Esophagus mucosa (tissue), 1 donor: ENCODE data around the gene TAF1A. TPM values are rescaled to one million over a fixed set of nuclear protein-coding genes. Genes with fewer than 3 reads are reported as not detected.
A peak's percentile ranks its signal among the peaks of the same experiment; 100 is the strongest.

ENCODE experiments used
- ATAC-seq: fragments of 200-7000 bp; cut with Tn5 transposase; one replicate; pipeline ENCODE4 v1.9.1; 2020
- total RNA-seq: library from RNA; stranded (reverse); gene quantifications from one replicate; pipeline ENCODE4 v1.2.4, GENCODE V29; 2023
- donor health status: DM: yes; HTN: yes; CAD: no.

Gene TAF1A
- total RNA-seq, 1 donor from 2014 or later, result 4.8 TPM

DNA sequence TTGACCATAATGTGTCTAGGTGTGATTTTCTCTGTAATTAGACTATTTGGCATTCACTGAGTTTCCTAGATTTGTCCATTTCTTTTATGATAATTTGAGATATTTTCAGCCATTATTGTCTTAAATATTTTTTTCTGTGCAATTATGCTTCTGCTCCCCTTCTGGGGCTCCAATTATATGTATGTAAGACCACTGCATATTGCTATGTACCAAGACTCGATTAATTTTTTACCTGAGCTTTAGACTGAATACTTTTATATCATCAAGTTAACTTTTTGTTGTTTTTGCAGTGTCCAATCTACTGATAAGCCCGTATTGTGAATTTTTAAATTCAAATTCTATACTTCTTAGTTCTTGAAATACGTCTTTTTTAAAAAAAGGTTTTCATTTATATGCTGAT lies 5.1 kb upstream of the TAF1A start:
- no peak for ATAC-seq

DNA sequence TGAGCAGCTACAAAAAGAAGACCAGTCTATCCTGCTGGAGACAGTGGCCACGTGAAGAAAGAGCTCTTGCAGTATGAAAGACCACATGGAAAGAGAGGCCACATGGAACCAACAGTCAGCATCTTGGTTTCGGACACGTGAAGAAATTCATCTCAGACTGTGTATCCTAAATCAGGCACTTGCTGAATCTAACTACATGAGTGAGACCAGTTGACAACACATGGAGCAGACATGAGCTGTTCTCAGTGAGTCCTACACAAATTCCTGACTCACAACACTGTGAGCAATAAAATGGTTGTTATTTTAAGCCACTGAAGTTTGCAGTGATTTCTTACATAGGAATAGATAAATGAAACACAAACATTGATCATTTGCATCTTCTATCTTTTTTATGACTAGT lies 2.4 kb upstream of the TAF1A start:
- ATAC-seq, result no peak

DNA sequence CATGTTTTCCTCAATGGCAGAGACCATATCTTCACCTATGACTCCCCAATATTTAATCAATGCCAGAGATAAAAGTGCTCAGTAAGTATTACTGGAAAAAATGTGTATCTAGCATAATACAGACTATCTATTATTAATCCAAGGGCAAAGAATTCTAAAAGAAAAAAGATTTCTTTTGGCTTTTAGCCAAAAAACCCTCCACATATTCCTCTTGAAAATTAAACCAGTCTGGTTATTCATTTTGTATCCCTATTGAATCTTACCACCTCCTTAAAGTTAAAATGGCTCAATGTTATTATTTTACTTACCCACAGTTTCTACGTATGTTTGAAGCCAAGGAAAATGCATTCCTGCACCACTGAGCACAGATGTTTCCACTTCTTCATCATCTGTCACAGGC lies 1.6 kb downstream of the TAF1A start:
- ATAC-seq, result no peak

DNA sequence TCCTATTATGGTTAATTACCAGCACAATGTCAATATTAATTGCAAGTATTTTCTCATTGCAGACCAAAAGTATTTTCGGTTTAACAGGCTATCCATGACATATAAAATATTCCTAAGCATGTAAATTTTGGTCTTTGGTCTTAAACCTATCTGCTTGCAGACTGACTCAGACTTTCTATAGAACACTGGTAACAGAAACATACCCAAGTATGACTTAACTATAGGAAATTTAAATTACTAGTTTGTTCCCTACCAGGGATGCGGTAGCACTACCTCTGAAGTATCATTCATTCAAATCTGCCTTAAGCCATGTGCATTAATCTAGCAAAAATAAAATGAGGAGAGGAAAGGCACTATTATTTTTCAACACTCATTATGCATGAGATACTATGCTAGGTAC lies 2.9 kb downstream of the TAF1A start:
- no peak for ATAC-seq

DNA sequence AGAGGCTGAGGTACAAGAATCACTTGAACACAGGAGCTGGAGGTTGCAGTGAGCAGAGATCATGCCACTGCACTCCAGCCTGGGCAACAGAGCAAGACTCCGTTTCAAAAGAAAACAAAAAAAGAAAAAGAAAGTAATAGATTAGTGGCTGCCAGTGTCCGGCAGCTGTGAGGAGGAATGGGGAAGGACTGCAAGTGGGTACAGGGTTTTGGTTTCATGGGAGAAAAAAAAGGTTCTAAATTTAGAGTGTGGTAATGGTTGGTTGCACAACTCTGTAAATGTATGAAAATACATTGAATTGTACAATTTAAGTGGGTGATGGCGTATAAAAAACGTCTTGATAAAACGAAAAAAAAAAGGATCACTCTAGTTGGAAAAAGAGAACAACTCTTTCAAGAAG lies 6.7 kb downstream of the TAF1A start:
- ATAC-seq, result peak; percentile 33

DNA sequence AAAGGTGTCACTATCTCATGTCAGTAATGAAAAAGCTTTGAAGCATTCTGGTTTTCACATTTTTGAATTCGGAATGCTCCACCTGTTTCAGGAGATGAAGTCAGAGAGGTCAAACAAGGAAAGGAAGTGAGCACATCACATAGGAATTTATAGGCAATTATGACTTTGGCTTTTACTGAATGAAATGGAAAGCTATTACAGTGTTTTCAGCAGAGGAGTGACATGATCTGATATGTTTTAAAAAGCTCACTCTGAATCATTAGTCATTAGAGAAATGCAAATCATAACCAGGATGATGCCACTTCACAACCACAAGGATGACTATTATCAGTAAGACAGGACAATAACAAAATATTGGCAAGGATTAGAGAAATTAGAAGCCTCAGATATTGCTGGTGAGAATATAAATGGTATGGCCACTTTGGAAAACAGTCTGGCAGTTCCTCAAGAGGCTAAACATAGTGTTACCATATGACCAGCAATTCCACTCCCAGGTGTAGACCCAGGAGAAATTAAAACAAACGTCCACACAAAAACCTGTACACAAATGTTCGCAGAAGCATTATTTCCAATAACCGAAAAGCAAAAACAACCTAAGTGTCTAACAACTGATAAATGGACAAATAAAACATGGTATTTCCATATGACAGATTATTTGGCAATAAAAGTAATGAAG lies 7.5 kb downstream of the TAF1A start:
- peak; percentile 67 for ATAC-seq

DNA sequence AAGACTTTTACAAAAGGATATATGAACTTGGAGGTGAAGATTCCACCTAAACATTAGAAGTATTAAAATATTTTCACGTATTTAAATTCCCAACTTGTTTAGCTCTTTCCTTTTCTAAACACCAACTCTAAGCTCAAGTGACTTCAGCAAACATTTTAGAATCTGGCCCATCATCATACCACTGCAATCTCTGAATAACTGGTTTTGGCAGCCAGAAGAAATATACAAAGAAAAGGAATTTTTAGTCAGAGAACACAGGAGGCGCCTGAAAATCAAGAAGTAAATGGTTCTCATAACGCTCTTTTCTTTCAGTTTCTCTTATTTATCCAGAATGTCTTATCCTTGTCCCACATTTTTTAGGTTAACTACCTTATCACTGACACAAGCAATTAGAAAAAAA lies 10.4 kb downstream of the TAF1A start:
- ATAC-seq, result no peak

DNA sequence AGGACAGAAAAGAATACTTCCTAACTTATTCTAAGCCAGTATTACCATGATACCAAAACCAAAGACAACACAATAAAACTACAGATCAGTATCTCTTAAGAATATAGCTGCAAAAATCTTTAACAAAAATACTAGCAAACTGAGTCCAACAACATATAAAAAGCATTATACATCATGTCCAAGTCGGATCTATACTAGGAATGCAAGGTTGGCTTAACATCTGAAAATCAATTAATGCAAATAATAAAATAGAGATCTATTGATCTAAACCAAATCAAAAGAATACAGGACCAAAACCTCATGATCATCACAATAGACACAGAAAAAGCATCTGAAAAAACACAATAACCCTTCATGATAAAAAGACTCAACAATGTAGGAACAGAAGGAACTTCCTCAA lies 18.9 kb downstream of the TAF1A start:
- ATAC-seq, result no peak

DNA sequence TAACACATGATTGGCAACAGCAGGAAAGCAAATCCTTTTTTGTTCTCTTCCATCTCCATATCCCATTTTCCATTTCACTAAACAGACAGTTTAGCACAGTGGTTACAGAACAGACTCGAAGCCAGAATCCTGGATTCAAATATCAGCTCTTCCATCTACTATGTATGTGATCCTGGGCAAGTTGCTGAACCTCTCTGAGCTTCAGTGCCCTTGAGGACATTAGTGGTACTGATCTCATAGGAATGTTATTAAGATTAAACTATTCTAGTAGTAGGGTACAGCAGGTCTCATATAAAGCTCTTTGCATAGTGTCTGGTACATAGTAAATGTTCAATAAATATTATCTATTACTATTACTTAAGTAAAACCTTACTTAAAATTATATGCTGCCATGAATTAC lies 28.1 kb downstream of the TAF1A start:
- ATAC-seq, result no peak

DNA sequence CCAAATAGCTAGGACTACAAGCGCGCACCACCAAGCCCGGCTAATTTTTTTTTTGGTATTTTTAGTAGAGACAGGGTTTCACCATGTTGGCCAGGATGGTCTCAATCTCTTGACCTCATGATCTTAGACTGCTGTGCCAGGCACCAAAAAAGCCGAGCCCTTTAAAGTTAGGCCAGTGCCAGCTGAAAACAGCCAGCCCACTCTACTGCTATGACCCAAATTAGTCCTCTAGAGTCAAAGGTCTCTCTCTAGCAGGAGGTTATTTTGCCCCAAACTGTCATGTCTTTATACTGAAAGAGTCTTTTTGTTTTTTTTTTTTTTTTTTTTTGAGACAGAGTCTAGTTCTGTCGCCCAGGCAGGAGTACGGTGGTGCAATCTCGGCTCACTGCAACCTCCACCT lies 32.2 kb downstream of the TAF1A start:
- ATAC-seq, result no peak

DNA sequence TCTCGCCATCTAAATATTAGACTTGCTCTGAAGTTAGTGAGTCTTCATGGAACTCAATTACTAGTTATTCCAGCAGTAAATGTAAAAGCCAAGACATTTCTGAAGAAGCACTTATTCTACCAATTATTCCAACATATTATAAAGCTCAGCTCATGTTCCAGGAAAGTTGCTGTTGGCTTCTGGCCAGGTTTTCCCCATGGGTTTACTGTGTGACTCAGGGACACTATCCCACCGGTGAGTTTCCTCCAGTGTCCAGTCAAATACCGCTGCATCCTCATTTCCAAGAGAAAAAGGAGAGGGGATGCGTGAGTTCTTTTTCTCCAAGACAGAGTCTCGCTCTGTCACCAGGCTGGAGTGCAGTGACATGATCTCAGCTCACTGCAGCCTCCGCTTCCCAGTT lies 32.6 kb downstream of the TAF1A start:
- no peak for ATAC-seq

DNA sequence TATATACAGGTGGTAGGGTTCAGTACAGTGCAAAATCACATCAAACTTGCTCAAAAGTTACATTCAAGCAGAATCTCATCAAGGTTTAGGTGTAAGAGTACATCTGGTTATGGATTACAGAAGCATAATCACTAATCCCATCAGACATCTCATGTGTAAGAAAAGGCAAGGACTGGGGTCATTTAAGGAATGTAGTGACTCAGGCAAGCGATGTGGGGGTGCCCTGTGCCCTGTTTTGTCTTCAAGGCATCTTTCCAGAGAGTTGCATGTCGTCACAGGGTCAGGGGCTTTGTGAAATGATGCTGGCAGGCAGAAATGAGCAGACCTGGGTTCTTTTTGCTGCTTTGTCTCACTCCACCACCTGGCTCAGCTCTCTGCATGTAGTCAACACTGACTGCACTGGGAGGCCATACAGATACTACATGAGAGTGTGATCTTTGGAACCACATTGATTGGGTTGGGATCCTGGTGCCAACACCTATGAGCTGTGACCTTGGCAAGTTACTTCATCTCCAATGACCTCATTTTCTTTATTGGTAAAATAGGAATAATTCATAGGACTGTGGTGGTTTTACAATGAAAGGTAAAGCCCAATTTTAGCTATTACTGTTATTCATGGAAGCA lies 33.6 kb downstream of the TAF1A start:
- ATAC-seq, result no peak

DNA sequence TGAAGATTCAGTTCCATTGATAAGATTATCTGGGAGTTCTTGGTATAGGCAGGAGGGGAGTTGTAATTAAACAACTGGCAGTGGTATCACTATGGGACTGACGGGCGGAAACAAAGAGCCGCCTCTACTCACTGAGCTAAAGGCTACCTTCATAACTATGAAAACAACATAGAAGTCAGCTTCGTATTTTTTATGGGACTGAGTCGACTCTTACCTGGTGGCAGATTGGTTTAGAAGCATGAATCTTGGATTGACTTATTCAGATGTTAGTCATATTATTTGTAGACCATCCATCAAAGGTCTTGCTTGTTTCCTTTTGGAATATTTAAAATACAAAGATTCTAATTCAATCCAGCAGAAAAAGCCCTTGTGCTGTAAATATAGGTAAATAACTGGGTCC lies 35.6 kb downstream of the TAF1A start:
- no peak for ATAC-seq

DNA sequence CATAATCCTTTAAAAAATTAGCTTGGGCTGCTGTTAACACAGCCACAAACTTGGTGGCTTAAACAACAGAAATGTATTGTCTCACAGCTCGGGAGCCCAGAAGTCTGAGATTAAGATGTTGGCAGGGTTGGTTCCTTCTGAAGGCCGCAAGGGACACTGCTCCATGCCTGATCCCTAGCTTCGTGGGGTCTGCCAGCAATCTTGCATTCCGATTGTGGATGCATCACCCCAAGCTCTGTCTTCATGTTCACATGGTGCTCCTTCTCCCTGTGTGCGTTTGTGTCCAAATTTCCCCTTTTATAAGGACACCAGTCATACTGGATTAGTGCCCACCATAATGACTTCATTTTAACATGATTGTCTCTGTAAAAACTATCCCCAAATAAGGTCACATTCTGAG lies 36.9 kb downstream of the TAF1A start:
- ATAC-seq, result no peak

DNA sequence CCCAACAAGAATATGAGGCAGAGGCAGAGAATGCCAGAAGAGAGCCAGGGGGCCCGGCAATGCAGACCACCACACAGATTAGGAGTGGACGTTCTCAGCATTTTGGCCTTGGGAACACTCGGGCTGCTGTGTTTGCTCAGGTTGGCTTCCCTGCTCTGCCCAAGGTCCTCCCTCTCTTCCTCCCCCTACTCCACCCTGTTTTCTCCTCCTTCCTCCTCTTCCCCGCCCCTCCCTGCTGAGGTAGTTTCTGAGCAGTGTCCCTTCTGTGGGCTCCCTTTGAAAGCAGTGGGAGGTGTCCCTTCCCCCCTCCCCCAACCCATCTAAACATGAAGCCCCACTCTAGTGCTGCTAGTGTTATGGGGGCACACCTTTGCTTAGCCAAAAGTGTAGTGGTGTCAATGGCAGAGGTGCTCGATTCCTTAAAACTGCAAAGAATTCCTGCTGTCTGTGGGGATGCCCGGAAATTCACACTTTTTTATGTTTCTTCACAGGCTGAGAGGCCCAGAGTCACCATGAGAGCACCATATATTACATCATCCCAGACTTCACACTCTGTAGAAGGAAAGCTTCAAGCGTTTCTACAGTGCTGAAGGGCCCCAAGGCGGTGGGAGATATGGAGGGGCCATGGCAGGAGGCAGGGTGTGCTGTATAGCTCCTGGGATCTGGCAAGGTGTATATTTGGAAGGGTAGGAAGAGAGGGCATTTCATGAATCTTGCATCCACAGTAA lies 41.6 kb downstream of the TAF1A start, which contains the start of gene HHIPL2:
Gene HHIPL2, minus strand, starts transcription at position 161 of the 728 bp plus-strand sequence. Its CDS starts 60 bp downstream, at position 101.
- ATAC-seq, result no peak

DNA sequence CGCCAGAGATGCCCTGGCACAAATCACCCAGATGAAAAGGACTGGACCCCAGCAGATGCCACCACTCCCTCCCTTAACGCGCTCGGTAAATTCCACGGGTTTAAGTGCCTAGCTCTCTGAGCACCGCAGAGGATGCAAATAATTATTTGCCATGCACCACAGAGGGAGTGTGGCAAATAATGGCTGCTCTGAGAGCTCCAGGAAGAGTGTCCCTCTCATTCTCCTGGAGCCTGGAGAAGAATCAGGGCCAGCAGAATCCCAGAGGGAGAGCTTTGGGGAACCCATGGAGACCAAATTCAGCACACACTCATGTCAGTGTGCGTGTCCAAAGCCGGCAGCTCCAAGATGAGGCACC lies 42.5 kb downstream of the TAF1A start:
- ATAC-seq, result no peak

DNA sequence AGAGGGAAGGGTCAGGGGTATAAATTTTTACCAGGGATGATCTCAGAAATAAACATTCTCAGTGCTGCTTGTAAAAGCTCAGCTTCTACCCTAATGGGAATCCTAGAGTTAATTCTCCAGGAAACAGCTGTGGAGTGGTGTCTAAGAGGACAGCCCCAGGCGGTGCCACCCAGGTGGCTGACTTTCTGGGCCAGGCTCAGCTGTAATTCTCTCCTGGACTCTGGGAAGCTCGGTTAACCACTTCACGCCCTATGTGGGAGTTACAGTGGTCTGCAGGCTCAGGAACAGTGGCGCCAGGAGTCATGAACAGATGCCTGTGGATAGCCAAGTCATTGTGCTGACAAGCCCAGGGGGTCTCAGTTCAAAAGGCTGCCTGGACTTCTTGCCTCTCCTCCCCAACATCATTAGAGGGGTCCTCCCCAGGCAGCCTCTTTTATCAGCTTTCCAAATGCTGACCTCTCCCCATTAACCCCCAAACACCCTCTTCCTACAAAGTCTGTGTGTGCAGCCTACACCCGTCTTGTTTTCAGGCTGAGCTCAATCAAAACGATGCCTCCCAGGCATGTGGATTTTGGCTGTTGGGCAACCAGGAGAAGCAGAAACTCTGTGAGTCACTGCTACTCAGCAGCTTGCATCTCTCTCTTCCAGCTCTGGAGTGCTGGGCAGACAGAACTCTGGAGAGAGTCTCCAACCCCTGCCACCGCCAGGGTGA lies 43.0 kb downstream of the TAF1A start:
- ATAC-seq, result peak; percentile 85

DNA sequence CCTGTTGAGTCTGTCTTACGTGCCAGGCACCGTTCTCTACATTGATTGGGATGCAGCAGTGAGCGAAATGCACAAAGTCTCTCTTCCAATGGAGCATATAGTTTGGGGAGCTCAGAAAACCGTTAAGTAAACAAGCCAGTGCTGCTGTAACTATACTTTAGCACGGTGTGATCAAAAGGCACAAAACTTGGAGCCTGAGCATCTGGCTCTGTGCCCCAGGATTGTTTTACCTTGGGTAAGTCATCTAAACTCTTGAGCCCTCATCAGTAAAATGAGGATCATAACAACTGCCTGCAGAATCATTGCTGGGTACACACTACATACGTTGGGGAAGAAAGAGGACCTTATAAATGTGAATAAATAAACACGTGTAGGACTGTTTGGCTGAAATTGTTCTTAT lies 43.6 kb downstream of the TAF1A start:
- no peak for ATAC-seq

DNA sequence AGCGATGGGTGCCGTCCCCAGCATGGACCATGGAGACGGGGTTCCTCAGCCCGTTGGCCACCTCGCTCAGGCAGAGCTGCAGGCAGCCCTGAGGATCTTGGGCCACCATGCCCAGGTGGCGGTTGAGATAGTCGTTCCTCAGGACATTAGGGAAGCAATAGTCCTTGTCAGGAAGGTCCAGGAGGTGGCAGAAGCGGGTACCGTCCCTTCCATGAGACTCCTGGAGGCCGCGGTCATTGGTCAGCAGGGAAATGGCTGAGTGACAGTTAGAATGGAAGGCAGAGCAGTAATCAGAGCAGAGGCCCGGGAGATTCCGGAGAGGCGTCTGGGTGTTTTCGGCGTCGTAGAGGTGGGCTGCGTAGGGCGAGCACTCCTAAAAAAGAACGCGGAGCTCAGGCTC lies 45.9 kb downstream of the TAF1A start:
- ATAC-seq, result no peak

DNA sequence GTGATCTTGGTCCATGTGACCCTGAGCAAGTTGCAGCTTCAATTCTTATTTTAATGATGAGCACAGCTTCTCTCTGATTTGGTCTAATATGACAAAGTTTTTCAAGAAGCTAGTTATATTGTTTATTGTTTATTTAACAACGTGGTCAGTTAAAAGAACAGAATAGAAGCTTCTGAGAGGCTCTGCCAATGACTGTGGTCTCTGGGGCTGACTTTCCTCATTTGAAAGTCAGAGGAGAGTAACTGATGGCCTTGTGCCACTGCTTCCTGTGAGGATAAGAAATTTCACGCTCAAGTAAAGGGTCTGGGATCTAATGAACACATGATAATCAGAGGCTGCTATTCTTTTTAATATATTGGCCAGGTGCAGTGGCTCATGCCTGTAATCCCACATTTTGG lies 49.1 kb downstream of the TAF1A start:
- ATAC-seq, result no peak

DNA sequence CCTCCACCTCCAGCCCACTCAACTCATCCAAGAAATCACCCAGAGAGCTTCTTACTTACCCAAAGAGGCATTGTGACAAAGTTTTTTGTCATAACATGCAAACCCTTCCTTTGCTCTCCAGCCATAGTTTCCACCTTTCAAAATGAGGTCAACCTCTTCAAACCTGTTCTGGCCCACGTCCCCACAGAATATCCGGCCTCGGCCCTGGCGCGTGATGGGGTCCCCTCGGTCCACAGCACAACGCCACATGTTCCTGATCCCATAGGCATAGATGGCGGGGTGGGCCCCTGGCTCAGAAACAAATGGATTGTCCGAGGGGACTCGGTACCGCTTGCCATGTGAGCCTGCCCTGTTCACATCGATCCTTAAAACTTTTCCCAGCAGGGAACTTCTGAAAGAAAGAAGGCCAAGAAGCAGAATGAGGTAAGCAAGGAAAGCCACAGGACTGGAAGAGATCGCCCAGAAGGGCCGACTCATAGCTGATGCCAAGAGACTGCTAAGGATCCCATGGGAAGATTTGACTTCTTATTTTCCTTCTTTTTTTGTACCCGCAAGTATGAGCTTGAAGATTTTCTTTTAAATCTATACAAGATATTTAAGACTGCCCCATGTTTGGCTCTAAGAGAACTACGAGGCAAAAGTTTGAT lies 49.7 kb downstream of the TAF1A start:
- no peak for ATAC-seq

DNA sequence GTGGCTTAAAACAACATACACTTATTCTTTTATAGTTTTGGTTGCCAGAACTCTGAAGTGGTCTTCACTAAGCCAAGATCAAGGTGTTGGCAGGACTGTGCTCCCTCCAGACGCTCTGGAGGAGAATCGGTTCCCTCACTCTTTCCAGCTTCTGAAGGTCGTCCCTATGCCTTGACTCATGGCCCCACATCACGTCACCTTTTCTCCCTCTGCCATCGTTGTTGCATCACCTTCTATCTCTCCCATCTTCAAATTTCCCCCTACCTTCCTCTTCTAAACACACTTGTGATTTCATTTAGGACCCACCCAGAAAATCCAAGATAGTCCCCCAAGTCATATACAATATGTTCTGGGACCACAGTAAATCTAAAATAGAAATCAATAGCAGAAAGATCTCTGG lies 54.3 kb downstream of the TAF1A start:
- ATAC-seq, result no peak

DNA sequence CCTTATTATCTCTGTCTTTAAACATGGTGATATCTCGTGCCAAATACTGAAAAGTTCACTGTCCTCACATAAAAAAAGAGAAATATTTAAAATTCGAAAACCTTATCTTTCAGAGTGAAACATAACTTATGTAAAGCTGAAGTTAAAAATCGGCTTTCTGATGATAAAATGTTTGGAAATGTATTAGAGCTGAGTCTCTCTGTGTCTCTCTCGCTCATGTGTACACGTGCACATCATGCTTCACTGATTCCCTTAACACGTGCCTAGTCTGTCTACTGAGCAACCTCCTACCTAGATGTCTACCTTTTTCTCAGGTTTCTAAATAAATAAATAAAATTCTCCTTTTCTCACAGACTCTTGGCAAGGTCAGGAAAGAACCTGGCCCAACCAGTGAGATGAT lies 58.9 kb downstream of the TAF1A start:
- ATAC-seq, result no peak
